Activated CD4-positive, alpha-beta T cell treated with anti-CD3 and anti-CD28 coated beads, Interleukin-2, amount 50 U/mL, for 1 hour (primary cell): ENCODE data around the gene RNASE9.
"Not testable (repeated sequence)": the region's sequence is repeated elsewhere in the genome, so short reads cannot be mapped to it uniquely, and the experiment has no call there.

Source experiments
- DNase-seq: peaks from one replicate; pipeline ENCODE4 v3.0.0-alpha.2; 2020

Gene RNASE9

DNA sequence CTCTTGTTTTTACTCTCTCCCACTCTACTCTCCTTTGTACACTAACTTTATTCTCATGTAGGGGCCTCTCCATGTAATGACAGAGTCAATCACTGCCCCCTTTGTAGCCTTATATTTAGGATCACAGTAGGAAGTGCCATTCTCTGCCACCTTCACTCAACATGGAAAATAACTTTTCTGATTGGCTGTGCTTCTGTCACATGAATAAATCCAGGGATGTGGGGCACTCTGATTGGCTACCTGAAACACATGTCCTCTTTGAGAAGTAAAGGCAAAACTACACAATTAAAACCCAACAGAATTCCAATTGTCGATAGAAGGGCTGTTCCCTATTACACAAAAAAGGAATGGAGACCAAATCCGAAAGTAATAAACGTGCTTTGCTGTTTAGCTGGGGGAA, at the start of gene RNASE9:
Gene RNASE9, minus strand, starts transcription at position 87 of the 400 bp plus-strand sequence.
- no peak for DNase-seq

DNA sequence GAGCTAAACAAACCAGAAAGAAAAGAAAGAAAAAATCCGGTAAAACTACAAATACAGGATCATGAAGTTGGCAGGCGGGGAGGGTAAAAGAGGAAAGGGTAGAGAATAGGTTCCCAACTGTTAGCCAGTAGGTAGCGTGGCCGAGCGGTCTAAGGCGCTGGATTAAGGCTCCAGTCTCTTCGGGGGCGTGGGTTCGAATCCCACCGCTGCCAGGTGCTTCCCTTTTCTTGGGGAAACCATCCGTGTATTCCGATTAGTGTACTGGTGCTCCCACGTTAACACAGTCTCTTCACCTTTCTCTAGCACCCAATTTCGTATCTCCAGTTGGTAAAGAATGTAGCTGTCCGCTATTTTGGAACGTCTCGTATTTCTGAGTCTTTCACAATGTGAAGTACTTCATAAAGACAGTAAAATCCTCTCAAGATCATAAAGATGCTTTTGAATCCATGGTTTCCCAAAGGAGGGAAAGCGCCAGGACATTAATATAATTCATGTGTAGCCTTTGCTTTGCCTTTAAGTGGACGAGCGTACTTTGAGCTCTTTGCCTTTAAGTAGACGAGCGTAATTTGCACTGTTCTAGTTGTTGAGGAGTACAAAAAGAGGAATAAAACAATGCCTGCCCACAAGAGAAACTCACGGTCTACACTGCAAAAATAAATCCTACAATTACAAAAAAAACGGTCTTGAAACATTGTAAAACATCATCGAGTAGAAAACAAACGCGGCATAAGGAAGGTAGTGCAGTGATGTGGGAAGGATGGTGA, 49.3 kb upstream of the RNASE9 start:
- DNase-seq = peak; percentile 64

DNA sequence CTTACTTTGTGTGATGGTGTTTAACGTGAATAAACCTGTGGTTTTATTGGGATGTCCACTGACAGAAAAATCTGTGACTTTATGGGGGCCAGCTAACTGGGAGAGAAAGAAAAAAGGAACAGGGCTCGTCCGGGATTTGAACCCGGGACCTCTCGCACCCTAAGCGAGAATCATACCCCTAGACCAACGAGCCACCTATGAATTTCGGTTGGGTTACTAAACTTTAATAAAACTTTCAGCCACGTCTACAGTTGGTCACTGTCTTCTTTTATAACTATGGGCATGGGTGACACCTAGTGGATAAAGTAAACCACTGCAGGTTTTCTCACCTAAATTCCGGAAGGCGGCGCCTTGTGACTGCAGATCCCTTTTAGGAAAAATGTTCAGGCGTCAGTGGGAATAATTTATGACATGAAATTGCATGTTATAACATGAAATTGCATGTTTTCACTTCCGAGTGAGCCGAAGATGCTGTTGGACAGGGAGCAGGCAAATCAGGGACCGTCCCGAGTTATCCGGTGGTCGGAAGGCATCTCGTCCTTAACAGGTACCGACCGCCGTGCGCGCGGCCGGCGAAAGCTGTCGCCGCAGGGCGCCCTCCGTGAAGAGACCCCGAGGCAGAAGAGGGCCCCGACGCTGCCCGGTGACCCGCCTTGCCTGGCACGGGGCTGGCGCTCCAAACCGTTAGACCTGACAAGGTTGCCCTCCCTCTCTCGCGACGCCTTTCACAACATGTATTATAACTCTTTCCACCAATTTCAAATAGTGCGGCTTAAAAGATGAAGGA, 48.6 kb upstream of the RNASE9 start:
- DNase-seq = peak; percentile 44

DNA sequence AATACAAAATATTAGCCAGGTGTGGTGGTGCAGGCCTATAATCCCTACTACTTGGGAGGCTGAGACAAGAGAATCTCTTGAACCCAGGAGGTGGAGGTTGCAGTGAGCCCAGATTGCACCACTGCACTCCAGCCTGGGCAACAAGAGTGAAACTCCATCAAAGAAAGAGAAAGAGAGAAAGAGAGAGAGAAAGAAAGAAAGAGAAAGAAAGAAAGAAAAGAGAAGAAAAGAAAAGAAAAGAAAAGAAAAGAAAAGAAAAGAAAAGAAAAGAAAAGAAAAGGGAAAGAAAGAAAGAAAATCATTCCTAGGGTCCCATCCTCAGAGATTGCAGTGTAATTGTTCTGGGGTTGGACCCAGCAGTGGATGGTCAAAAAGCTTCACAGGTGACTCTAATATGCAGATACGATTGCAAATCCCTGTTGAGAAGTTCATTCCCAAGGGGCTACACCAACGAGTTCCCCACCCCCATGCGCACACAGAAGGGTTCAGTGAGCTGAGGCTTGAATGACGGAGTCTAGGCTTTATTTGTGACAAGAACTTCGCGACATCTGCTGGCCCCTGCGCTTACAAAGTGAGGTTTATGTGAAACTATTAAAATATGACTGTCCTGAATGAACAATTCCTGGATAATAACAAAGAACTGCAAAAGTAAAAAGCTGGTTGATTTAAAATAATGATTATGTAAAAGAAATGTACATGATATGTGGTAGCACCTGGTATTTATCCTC, 47.7 kb upstream of the RNASE9 start:
- no peak for DNase-seq

DNA sequence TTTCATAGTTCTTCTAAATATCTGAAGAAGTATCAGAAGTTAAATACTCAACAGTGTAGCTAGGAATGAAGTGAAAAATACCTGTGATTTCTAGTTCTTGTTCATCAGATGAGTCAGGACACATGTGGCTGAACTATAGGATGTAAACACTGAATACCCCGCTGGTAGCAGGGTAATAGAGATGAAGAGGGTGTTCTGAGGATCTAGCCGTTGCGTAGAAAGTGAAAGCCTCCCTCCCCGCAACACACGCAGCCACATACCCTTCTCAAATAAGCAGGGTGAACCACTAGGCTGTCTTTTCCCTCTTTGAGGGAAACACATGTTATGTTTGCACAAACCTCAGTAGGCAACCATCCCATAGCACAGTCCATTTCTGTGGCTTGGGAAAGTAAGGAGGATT, 46.8 kb upstream of the RNASE9 start:
- DNase-seq = no peak

DNA sequence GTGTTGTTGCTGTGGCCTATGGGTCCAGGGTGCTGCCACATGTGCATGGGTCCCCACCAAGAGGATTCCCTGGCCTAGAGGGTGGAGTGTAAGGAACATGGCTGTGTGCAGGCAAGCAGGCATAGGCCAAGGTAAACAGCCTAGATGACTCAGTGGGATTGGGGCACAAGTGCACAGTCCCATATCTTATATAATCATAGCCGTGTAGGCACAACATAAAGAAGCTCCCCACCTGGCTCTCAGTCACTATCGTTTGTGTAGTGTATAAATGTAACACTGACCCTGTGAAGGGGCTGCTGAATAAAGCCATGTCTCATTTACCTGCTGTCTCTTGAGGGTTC, 46.0 kb upstream of the RNASE9 start:
- no peak for DNase-seq

DNA sequence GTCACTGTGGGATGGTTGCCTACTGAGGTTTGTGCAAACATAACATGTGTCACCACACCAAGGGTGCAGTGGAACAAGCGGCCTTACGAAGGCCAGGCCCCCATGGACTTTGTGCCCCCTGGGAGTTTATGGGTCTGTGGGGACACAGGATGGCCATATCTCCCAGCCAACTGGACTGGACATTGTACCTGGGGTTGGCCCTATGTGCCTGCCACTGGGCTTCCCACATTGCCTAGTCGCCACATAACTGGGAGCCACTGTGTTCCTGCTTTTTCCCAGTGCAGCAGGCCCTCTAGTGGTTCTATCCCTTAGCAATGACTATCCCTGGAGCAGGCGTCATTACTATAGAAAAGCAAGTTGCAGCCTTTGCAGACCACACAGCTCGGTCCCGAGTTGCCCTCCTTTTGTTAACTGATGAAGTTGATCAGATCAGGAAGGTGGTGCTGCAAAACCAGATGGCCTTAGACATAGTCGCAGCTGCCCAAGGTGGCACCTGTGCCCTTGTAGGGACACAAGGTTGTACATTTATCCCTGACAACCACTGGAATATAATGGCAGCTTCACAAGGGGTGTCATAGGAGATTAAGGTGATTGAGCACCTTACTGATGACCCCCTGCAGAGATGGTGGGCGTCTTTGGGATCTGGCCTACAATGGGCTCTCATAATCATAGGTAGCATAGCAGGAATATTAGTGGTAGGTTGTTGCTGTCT, 45.5 kb upstream of the RNASE9 start:
- no peak for DNase-seq

DNA sequence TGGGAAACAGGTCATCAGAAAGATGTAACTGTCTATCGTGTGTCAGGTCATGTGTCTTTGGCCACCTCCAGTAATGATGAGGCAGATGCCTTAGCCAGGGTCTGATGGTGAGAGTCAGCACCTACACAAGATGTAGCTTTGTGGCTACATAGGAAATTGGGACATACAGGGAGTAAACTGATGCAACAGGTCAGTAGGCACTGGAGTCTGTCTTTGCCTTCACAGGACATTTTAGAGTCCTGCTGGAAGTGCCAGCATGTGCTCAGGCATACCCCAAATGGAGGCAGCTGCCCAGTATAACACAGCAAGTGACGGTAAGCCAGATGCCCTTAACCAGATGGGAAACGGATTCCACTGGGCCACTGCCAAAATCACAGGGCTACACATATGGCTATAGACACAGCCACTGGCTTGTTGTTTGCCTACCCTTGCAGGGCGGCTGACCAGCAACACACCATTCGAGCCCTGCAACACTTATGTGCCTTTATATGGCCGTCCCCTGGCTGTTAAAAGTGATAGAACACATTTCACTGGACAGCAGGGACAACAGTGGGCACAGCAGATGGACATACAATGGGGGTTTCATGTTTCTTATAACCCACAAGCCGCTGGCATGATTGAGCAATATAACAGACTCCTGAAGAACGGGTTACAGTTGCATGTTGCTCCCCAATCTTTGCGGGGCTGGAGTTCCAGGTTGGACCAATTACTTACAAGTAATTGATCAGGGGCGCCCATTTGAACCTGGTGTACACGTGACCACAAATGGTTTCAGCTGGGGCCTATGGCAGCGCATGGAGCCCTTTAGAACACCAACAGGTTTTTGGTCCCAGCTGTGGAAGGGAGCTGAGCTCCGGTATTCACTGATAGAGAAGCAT, 43.2 kb upstream of the RNASE9 start:
- DNase-seq = no peak

DNA sequence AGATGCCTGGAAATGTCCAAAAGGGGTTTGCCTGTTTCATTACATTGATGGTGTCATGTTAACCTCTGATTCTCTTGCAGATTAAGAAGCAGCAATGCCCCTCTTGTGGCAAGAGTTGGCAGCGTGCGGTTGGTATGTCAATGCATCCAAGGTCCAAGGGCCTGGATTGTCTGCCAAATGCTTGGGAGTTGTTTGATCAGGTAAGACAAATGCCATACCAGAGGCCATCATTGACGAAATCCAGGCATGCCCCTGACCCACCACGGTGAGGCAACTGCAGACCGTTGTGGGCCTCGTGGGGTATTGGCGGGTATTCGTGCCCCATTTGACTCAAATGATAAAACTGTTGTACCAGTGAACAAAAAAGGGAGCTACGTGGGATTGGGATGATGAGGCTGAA, 41.7 kb upstream of the RNASE9 start:
- no peak for DNase-seq

DNA sequence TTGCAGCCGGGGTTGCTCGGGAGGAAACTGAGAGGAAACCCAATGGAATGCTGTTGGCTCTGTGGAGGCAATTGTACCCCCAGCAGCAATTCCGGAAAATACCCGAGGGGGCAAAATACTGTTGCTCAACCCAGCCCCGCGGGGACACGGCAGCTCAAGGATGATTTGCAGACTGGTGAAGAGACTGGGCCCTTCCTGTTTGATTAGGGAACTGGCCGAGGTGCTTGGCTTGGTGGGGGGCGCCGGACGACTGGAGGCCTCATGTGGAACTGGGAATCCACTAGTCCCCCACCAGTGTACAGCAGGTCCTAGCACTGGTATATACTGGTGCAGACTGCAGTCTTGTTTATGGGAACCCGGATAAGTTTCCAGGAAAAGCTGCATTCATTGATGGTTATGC, 40.7 kb upstream of the RNASE9 start:
- no peak for DNase-seq

DNA sequence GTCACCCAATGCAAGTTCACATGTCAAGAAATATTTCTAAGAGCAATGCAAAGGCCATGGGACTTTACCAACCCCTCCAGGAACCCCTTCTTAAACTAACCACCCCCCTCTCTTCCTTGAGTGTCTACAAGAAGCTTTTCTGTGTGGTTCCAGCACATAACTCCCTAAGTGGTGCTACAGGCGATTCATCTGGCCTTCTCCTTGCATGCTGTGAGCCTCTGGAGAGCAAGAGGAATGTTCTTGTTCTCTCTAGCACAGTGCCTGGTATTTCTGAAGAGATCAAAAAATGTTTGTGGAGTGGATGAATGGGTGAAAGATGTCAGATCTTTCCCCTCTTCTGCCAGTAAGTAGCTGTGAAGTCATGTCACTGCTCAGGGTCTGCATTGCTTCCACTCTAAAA, 36.3 kb upstream of the RNASE9 start:
- no peak for DNase-seq

DNA sequence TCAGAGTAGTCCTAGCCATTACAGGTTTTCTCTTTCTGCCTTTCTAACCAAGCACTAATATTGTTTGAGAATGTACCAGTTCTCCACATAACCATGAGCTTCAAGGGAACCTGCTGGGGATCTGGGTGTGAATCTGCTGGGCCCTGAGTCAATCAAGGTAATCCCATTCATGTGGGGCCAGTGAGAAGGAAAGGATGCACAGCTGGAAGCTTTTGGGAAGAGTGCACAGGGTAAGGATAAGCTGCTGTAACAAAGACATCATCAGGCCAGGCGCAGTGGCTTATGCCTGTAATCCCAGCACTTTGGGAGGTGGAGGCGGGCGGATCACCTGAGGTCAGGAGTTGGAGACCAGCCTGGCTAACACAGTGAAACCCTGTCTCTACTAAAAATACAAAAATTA, 34.9 kb upstream of the RNASE9 start:
- DNase-seq = not testable (repeated sequence)

DNA sequence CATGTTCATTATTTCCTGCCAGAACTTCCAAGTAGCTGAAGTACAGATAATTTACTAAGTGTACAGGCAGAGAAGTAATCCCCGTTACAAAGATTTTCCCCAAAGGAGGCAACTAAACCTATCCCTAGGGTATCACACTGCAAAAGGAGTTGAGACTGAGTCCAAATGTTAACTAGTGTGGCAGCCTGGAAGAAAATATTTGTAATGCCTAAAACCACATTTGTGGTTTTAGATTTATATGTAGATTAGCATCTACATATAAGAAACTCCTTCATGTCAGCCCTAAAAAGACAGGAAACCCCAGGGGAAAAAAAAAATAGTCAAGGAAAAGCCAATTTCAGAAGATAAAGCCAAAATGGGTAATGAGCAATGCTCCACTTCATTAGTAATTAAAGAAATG, 31.7 kb upstream of the RNASE9 start:
- no peak for DNase-seq

DNA sequence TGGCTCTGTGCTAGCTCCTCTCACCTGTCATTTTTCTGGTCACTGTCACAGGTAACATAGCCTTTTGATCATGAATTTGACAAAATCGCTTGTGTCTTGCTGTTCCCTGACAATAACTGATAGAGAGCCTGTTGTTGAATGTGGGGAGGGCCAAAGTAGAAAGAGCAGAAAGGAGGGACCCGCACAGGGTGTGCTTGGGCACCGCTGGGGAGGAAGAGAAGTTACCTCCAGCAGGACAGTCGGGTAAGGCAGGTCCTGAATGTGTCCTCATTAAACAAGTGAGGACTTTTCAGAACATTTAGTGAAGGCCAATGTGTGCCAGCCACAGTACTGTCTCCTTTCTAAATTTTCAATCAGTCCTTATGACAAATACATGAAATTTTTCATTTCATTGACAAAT, 30.4 kb upstream of the RNASE9 start, which contains the start of gene RNASE12:
Gene RNASE12, minus strand, starts transcription at position 142 of the 400 bp plus-strand sequence. CDS start 653 bp downstream, outside the sequence.
- no peak for DNase-seq

DNA sequence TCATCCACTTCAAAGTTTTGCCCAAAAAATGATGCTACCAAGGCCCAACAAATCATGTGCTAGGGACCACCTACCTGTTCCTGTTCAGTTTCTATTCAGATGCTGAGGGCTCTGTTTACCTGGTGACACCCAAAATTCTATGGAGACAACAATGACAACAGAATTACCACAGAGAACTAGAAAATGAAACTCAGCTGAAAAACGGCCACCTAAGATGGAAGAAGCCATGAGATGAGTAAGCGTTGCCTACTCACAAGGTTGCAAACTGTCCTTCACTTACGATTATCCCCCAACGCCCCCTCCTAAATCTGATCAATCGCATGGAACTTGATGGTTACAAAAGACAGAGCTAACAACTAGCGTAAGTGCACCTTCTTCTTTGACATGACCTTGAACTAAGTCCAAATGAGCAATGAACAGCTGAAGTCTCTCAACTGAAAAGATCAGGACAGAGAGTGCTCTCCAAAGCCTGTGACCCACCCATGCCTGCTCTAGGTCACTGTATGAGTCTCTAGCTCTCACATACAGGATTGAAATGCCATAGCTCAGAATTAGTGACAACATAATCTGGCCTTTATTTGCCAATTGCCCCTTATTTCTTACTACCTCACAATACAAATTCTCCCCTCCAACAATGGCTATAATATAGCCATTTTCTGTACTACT, 26.8 kb upstream of the RNASE9 start, which contains the start of gene RNASE11:
Gene RNASE11, minus strand, starts transcription at position 513 of the 666 bp plus-strand sequence.
- DNase-seq = no peak

DNA sequence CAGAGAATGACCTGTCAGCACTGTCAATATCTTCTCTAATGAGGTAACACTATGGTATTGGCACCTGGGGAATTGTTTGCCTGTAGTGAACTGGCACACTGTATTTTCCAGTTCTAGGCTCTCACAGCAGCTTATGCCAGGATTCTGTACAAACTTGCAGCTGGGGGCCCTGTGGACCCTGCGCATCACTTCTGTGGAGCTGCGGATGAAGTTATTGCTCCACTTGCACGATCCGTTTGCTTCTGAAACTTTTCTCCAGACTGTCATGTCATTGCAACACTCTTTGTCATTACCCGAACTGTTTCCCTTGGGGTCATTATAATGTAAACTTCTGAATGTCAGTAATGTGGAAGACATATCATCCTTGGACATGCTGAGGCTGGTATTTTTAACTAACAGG, 23.1 kb upstream of the RNASE9 start:
- DNase-seq = no peak

DNA sequence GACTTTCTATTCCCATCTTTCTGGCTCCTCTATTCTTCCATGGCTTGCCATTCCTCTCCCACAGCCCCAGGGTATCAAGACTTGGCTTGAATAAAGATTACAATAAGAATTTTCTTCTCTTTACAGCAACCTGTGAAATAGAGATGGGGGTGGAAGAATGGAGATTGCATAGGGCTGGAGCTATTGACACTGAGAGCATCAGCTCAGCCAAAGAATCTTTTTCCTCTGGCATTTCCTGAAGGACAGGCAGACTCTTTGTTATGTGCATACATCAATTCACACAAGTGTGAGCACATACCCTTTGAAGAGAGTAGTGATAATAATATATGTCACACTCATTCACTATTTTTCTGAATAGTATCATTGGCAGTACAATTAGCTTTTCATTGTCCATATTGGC, 22.3 kb upstream of the RNASE9 start:
- DNase-seq = no peak

DNA sequence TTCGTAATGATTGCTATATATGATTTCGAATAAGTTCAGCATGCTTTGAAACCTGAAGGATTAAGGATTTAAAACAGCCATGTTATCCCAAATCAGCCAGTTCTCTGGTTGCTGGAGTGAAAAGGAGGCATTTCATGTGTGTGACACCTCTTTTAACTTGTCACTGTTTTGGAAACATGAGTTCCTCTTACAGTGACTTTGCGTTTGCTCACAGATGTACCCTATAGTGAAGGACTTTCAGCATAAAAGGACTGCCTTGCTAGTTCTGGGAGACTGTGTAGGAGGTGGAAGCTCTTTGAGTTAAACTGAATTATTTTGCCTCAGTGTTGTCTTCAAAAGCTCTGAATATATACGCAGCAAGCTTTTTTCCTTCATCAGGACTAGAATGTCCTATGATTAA, 19.4 kb upstream of the RNASE9 start:
- no peak for DNase-seq

DNA sequence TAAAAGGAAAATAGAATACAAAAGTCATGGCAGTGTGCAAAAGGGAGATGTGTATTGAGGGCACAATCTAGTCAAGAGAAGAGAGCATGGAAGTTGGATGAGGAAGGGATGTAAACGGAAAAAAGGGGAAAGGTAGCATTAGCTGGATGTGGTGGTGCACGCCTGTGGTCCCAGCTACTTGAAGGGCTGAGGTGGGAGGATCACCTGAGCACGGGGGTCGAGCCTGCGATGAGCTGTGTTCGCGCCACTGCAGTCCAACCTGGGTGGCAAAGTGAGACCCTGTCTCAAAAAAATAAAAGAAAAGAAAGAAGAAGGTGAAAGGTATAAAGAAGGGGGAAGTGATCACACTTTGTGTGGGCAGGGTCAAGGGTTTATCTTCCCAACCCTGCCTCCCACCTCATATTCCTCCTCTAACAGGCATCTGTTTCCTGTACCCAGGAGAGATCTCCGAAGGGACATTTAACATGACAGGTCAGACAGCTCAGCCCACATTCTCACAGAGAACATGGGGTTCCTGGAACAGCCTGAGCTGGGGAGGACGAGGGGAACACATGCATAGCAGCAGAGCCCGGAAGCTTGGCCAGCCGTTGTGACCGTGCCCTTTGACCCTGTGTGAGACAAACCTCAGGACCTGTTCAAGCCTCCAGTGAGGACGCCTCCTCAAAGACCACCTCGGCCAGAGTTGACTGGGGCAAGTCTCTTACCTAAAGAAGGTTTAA, 18.1 kb upstream of the RNASE9 start:
- no peak for DNase-seq

DNA sequence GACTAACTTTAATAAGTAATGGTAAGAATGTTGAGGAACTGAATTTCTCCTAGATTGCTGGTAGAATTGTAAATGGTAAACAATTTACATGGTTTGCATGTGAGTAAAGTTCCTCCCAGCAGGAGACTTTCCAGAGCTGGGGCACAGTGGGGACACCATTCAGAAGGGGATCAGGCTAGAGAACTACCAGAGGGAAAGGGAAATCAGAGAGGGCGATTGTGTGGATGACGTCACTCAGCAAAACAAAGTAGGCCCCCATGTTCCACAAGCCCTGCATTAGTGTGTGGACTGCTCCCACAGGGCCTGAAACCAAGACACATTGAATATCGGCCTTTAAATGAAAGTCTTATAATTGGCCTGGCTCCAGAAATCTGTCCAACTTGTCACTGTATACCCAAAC, 17.5 kb upstream of the RNASE9 start:
- DNase-seq = no peak
